Trophoblast cell (in vitro differentiated cells and primary cell): ENCODE measurements around the gene ZFHX3.
A peak's percentile ranks its signal among the peaks of the same experiment; 100 is the strongest.

Source experiments
- DNase-seq, 2 donors: peaks; one replicate each; pipeline ENCODE4 v3.0.0-alpha.2; 2016
- H2AFZ ChIP-seq: 2 replicates; pipeline ENCODE4 v1.6.1; 2013; ENCODE audit warnings: low read length, moderate library complexity, mild to moderate bottlenecking; ENCODE audit not compliant: insufficient read depth, poor library complexity
- H2AK5ac ChIP-seq: 2 replicates; pipeline ENCODE4 v1.6.1; 2013; ENCODE audit warnings: mild to moderate bottlenecking, low read length
- H2BK120ac ChIP-seq: 2 replicates; pipeline ENCODE4 v1.6.1; 2013; ENCODE audit warnings: low read length, mild to moderate bottlenecking, moderate library complexity; ENCODE audit not compliant: insufficient read depth, poor library complexity
- H2BK12ac ChIP-seq: 2 replicates; pipeline ENCODE4 v1.6.1; 2013; ENCODE audit warnings: mild to moderate bottlenecking, low read length, moderate library complexity
- H2BK5ac ChIP-seq: 2 replicates; pipeline ENCODE4 v1.6.1; 2013; ENCODE audit warnings: low read length, low read depth, moderate library complexity, mild to moderate bottlenecking; ENCODE audit not compliant: poor library complexity
- H3K14ac ChIP-seq: 2 replicates; pipeline ENCODE4 v1.6.1; 2013; ENCODE audit warnings: mild to moderate bottlenecking, low read length
- H3K18ac ChIP-seq: 2 replicates; pipeline ENCODE4 v1.6.1; 2013; ENCODE audit warnings: mild to moderate bottlenecking, low read length
- H3K23ac ChIP-seq: 2 replicates; pipeline ENCODE4 v1.6.1; 2013; ENCODE audit warnings: low read length
- H3K27ac ChIP-seq: 2 replicates; pipeline ENCODE4 v1.5.1; 2013; ENCODE audit warnings: low read depth, mild to moderate bottlenecking, inconsistent platforms, low read length, moderate library complexity
- H3K27me3 ChIP-seq: 2 replicates; pipeline ENCODE4 v1.6.1; 2013; ENCODE audit warnings: inconsistent platforms, mild to moderate bottlenecking, low read length, moderate library complexity; ENCODE audit not compliant: insufficient read depth
- H3K36me3 ChIP-seq, 2 experiments: 1 replicate in 1 of 2; 2 replicates in 1 of 2; pipeline ENCODE4 v1.6.1; 2013; ENCODE audit warnings: low read length in 2 of 2, mild to moderate bottlenecking in 2 of 2, moderate library complexity in 1 of 2; ENCODE audit not compliant: insufficient read depth in 2 of 2, control insufficient read depth in 1 of 2
- H3K4ac ChIP-seq: 2 replicates; pipeline ENCODE4 v1.6.1; 2013; ENCODE audit warnings: low read depth, mild to moderate bottlenecking, low read length, moderate library complexity
- H3K4me1 ChIP-seq, 2 experiments: 1 replicate in 1 of 2; 2 replicates in 1 of 2; pipeline ENCODE4 v1.6.1; 2013; ENCODE audit warnings: low read length in 2 of 2, mild to moderate bottlenecking in 2 of 2, moderate library complexity in 1 of 2; ENCODE audit not compliant: insufficient read depth in 2 of 2, control insufficient read depth in 1 of 2
- H3K4me2 ChIP-seq: 2 replicates; pipeline ENCODE4 v1.6.1; 2013; ENCODE audit warnings: inconsistent platforms, mild to moderate bottlenecking, low read length, moderate library complexity
- H3K4me3 ChIP-seq: 2 replicates; pipeline ENCODE4 v1.5.1; 2013; ENCODE audit warnings: mild to moderate bottlenecking, low read depth, low read length, inconsistent platforms
- H3K79me1 ChIP-seq: one replicate; pipeline ENCODE4 v1.6.1; 2013; ENCODE audit warnings: low read length
- H3K79me2 ChIP-seq: 2 replicates; pipeline ENCODE4 v1.6.1; 2013; ENCODE audit warnings: low read length, mild to moderate bottlenecking; ENCODE audit not compliant: control insufficient read depth, insufficient read depth, poor library complexity
- H3K9ac ChIP-seq: 2 replicates; pipeline ENCODE4 v1.6.1; 2013; ENCODE audit warnings: mild to moderate bottlenecking, low read length
- H3K9me3 ChIP-seq: 2 replicates; pipeline ENCODE4 v1.6.1; 2013; ENCODE audit warnings: low read depth, mild to moderate bottlenecking, control low read depth, inconsistent platforms, low read length; ENCODE audit not compliant: insufficient read depth
- H4K12ac ChIP-seq: 2 replicates; pipeline ENCODE4 v1.6.1; 2013; ENCODE audit warnings: low read depth, mild to moderate bottlenecking, low read length, moderate library complexity
- H4K8ac ChIP-seq: 2 replicates; pipeline ENCODE4 v1.6.1; 2013; ENCODE audit warnings: low read depth, mild to moderate bottlenecking, low read length, moderate library complexity
- H4K91ac ChIP-seq: one replicate; pipeline ENCODE4 v1.6.1; 2013; ENCODE audit warnings: low read depth, mild to moderate bottlenecking, low read length, moderate library complexity
- WGBS: extraction: QIAGEN DNeasy Blood & Tissue Kit; methylation state at CpG from one replicate; pipeline ENCODE4 v1.1.7; 2013; ENCODE audit warnings: missing lambda C conversion rate; ENCODE audit not compliant: insufficient read length, insufficient coverage; ENCODE audit errors: extremely low coverage; 5-methylcytosine and 5-hydroxymethylcytosine counted together

The ZFHX3 gene

GRCh38 chr16:73023320-73023719 lies 24.6 kb downstream of the ZFHX3 start:
- peak overlapping the region; percentile 7 for H2AK5ac ChIP-seq
- H3K18ac ChIP-seq, result peak overlapping the region; percentile 75
- H3K27ac ChIP-seq, result no peak overlapping the region
- H3K9ac ChIP-seq, result no peak overlapping the region
- no peak overlapping the region for H3K4me3 ChIP-seq
- H3K79me1 ChIP-seq, result peaks cover 20% of the 10 kb centered on the region
- H4K12ac ChIP-seq, result no peak overlapping the region
- peaks cover 28% of the 10 kb centered on the region for H3K79me2 ChIP-seq
- H2BK5ac ChIP-seq, result no peak overlapping the region
- peaks cover 52 to 61% of the 10 kb centered on the region in 2 experiments for H3K4me1 ChIP-seq
- H4K8ac ChIP-seq, result peak overlapping the region; percentile 10
- no peak overlapping the region for H3K23ac ChIP-seq
- no peak overlapping the region for H3K4me2 ChIP-seq
- H2AFZ ChIP-seq, result no peak overlapping the region
- H3K27me3 ChIP-seq, result no peaks in the 10 kb centered on the region
- no peak overlapping the region for H2BK120ac ChIP-seq
- peak overlapping the region; percentile 22 for H3K4ac ChIP-seq
- DNase-seq, result no peak
- peaks cover 0 to 3% of the 10 kb centered on the region in 2 experiments for H3K36me3 ChIP-seq
- no peak overlapping the region for H2BK12ac ChIP-seq
- no peaks in the 10 kb centered on the region for H3K9me3 ChIP-seq
- no peak overlapping the region for H4K91ac ChIP-seq
- no peak overlapping the region for H3K14ac ChIP-seq
- no CpG with 5 or more reads among the region's 10 CpGs for WGBS

GRCh38 chr16:73022534-73022933 lies 25.4 kb downstream of the ZFHX3 start:
- Histone ChIP-seq H3K27ac (no peak overlapping the region), H3K23ac (peak overlapping the region; percentile 19), H3K27me3 (no peaks in the 10 kb centered on the region), H3K9me3 (no peaks in the 10 kb centered on the region), H4K8ac (no peak overlapping the region), H3K4me1 (peaks cover 45 to 54% of the 10 kb centered on the region in 2 experiments), H3K4me3 (no peak overlapping the region), H2BK5ac (no peak overlapping the region), H3K36me3 (peaks cover 0 to 3% of the 10 kb centered on the region in 2 experiments), H2BK12ac (peak overlapping the region; percentile 53), H4K91ac (peak overlapping the region; percentile 26), H2BK120ac (no peak overlapping the region), H2AFZ (no peak overlapping the region), H2AK5ac (no peak overlapping the region), H3K4ac (peak overlapping the region; percentile 65), H3K14ac (no peak overlapping the region), H3K79me1 (peaks cover 14% of the 10 kb centered on the region), H3K79me2 (peaks cover 22% of the 10 kb centered on the region), H4K12ac (no peak overlapping the region), H3K4me2 (no peak overlapping the region), H3K9ac (no peak overlapping the region), H3K18ac (peak overlapping the region; percentile 57)
- WGBS, result no CpG with 5 or more reads among the region's 7 CpGs
- no peak for DNase-seq

GRCh38 chr16:73021866-73022495 lies 25.9 kb downstream of the ZFHX3 start:
- H3K27ac ChIP-seq, result no peak overlapping the region
- WGBS, result no CpG with 5 or more reads among the region's 12 CpGs
- peaks cover 14% of the 10 kb centered on the region for H3K79me1 ChIP-seq
- no peak overlapping the region for H4K12ac ChIP-seq
- H3K4me3 ChIP-seq, result no peak overlapping the region
- H2AFZ ChIP-seq, result no peak overlapping the region
- H4K91ac ChIP-seq, result no peak overlapping the region
- H3K18ac ChIP-seq, result peak overlapping the region; percentile 57
- peaks cover 25% of the 10 kb centered on the region for H3K79me2 ChIP-seq
- H2BK12ac ChIP-seq, result peak overlapping the region; percentile 5
- no peak overlapping the region for H3K9ac ChIP-seq
- peaks cover 46 to 52% of the 10 kb centered on the region in 2 experiments for H3K4me1 ChIP-seq
- peaks cover 0 to 3% of the 10 kb centered on the region in 2 experiments for H3K36me3 ChIP-seq
- H3K27me3 ChIP-seq, result no peaks in the 10 kb centered on the region
- no peak for DNase-seq
- no peak overlapping the region for H3K14ac ChIP-seq
- no peak overlapping the region for H4K8ac ChIP-seq
- no peaks in the 10 kb centered on the region for H3K9me3 ChIP-seq
- H3K4ac ChIP-seq, result peak overlapping the region; percentile 65
- no peak overlapping the region for H3K4me2 ChIP-seq
- no peak overlapping the region for H2BK120ac ChIP-seq
- H2BK5ac ChIP-seq, result no peak overlapping the region
- peak overlapping the region; percentile 19 for H3K23ac ChIP-seq
- H2AK5ac ChIP-seq, result no peak overlapping the region

- Histone ChIP-seq H3K14ac (no peak overlapping the region), H2AFZ (no peak overlapping the region), H4K8ac (no peak overlapping the region), H3K27me3 (no peaks in the 10 kb centered on the region), H3K36me3 (peaks cover 0 to 3% of the 10 kb centered on the region in 2 experiments), H2BK120ac (peak overlapping the region; percentile 9), H3K18ac (no peak overlapping the region), H3K9me3 (no peaks in the 10 kb centered on the region), H4K12ac (no peak overlapping the region), H2BK5ac (no peak overlapping the region), H3K4me1 (peaks cover 48 to 55% of the 10 kb centered on the region in 2 experiments), H3K79me1 (peaks cover 14% of the 10 kb centered on the region), H3K4me2 (no peak overlapping the region), H4K91ac (peak overlapping the region; percentile 21), H2AK5ac (no peak overlapping the region), H3K23ac (no peak overlapping the region), H3K27ac (peak overlapping the region; percentile 56), H3K9ac (no peak overlapping the region), H3K4me3 (no peak overlapping the region), H2BK12ac (peak overlapping the region; percentile 17), H3K79me2 (peaks cover 26% of the 10 kb centered on the region), H3K4ac (peak overlapping the region; percentile 29)
- no CpG with 5 or more reads among the region's 12 CpGs for WGBS
- DNase-seq, result peak in 1 of 2 donors; percentile 45
These were observed 27.5 kb downstream of the ZFHX3 start for GRCh38 chr16:73020409-73020884.
